GM18507 (cell line): ENCODE results near the gene GKN2.

Source experiments
- DNase-seq: peaks from one replicate; pipeline ENCODE4 v3.0.0; 2011; ENCODE audit warnings: low read depth; ENCODE audit not compliant: insufficient read length; ENCODE audit errors: extremely low spot score
- FAIRE-seq: peaks from 2 replicates; lab custom pipeline; 2011; peaks lifted over from hg19 to GRCh38; lab: Jason Lieb, UNC

Gene GKN2, protein sequence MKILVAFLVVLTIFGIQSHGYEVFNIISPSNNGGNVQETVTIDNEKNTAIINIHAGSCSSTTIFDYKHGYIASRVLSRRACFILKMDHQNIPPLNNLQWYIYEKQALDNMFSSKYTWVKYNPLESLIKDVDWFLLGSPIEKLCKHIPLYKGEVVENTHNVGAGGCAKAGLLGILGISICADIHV

DNA sequence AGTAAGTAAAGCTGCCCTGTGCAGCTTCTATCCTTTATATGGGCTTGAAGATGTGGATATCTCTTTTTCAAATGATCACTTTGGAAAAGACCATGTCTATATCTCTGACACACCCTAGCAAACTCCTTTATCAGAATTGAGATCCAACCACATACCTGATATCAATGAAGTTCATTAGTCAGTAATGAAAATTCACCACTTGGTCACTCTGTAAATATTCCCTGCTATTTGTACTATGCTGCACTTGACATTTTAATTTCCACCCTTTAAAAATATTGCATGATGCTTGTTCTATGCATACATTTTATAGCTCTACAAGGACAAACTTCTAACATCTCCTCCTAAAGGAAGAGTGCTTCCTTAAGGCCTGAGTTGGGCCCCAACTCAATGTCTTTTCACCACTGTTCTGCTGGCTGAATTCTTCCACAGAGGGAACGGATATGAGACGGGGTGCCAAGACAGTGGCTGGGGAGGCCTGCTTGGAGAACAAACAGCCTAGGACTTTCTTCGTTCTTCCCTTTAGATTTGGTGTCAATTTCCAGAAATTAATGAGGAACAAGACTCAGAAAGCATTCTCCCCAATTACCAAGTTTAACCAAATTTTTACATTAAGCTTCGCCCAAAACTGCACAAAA lies at the start of gene GKN2:
GKN2 (minus strand) TSS at position 7 of the 635 bp plus-strand sequence. CDS start 32 bp downstream, outside the sequence.
- no peak for FAIRE-seq
- no peak for DNase-seq

GRCh38 chr2:69001879-69002278 lies 49.2 kb upstream of the GKN2 start:
- no peak for FAIRE-seq
- DNase-seq, result no peak

DNA sequence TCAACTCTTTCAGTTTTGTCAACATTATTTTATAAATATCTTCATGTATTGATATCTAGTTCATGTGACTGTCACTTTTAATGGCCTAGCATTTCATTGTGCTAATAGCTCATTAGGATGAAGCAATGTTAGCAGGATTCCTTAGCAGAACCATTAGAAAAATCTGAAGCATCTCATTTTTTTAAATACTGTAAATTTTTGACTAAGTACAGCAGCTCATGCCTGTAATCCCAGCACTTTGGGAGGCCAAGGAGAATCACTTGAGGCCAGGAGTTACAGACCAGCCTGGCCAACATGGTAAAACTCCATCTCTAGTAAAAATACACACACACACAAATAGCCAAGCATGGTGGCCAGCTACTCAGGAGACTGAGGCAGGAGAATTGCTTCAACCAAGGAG lies 44.7 kb upstream of the GKN2 start:
- DNase-seq (no peak), FAIRE-seq (no peak)

DNA sequence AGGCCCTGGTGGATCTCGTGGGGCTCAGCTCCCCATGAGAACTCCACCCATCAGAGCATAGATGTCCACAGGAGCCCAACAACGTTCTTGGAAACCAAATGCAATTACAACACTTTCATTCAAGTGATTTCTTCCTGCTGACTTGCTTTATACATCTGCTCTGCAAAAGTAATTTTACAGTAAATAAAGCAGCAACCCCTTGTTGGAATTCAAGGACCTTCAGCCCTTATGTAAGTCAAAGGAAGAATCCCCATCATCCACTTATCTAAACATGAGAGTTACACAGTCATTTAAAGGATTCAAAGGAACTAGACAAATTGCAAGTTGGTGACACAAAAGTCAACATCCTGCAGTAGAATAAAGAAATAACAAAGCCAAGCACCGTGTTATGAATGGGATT lies 43.2 kb upstream of the GKN2 start:
- DNase-seq, result no peak
- FAIRE-seq, result no peak

DNA sequence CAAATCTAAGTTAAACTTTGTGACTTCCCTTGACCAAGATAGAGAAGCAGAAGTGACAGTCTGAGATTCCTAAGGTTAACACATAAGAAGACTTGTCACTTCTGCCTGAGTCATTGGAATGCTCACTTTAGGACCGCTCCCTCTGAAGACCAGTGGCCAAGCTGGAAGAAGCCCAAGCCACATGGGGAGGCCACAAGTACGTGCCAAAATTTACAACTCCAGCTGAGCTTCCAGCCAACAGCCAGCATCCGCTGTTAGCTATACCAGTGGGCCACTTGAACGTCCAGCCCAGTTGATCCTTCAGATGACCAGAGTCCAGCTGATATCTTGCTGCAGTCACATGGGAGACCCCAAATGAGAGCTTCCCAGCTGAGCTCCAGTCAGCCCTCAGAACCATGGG lies 42.2 kb upstream of the GKN2 start:
- FAIRE-seq (no peak), DNase-seq (no peak)

DNA sequence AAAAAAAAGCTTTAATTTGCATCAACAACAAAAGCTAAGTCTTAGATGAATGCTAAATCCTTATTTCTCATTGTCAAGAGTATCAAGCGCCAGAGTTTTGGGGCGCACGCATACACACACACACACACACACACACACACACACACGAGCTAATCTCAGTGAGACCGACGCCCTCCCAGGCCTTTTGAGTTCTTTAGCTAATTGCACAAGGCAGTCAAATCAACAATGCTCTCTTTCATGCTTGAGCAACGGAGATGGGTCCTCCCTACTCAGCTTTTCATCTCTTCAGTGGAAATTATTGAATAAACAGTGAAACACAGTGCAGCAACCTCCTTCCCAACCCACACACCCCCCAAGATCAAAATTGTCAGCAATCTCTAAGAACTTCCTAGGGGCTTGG lies 41.0 kb upstream of the GKN2 start:
- DNase-seq (no peak), FAIRE-seq (no peak)

GRCh38 chr2:68992933-68993332 lies 40.2 kb upstream of the GKN2 start:
- FAIRE-seq (no peak), DNase-seq (no peak)

DNA sequence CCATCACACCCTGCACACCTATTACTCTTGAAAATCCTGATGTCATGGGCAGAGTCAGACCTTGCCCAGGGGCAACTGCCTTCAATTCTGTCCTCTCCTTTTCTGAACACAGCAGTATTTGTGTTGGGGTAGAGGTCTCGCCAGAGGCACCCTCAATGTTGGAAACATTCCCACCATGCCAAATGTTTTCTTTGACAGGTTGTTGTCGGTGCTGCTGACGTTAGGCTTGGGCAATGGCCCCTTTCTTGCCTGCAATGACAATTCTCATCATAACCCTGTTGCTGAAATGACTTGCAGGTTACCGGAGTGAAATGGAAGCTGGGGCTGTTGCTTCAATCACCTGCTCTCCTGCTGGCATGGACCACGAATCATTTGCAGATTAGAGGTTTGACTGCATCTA lies 39.6 kb upstream of the GKN2 start:
- FAIRE-seq (no peak), DNase-seq (no peak)

DNA sequence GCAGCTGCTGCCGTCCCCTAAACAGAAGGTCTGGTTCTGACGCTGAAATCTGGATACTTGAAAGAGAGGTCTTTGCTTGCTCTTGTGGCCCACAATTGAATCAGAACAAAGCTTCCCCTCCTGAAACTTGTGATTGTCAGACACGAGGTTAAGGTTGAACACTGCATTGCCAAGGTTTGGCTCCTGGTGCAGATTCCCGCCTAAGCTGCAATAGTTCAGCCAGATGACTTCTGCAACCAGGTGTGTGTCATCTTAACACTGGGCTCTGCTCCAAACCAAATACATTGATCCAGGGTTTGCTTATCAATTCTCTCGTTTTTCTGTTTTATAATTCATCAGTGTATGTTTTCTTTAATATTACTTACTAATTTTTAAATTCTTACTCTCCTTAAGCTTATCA lies 36.3 kb upstream of the GKN2 start:
- FAIRE-seq (no peak), DNase-seq (no peak)

DNA sequence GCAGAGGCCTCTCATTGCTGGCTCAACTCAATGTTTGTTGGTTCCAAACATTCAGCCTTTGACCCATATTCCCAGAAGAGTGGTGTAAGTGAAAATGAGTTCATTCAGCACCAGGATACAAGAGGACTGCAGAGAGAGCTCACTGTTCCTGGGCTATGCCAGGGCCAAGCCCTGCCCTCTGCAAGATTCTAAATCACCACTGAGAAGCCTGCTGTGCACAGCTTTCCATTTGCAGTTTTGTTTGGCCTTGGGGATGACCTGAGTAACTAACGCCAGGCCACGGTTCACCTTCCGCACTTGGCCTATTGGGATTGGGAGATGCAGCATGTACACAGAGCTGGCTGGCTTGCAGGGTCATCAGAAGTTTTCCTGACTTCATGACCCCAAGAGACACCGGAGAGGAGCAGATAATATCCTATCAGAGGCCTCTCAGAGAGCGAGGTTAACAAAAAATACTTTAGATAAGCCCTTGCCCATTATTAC lies 34.4 kb upstream of the GKN2 start:
- FAIRE-seq, result no peak
- no peak for DNase-seq

- no peak for FAIRE-seq
- no peak for DNase-seq
Measured at GRCh38 chr2:68980956-68981355, 28.3 kb upstream of the GKN2 start.

- FAIRE-seq, result no peak
- DNase-seq, result no peak
Measured at GRCh38 chr2:68978098-68978497, 25.4 kb upstream of the GKN2 start.

- DNase-seq, result no peak
- FAIRE-seq, result no peak
Measured at GRCh38 chr2:68977453-68977852, 24.8 kb upstream of the GKN2 start.

- DNase-seq (no peak), FAIRE-seq (no peak)
Measured at GRCh38 chr2:68975844-68976243, 23.2 kb upstream of the GKN2 start.

GRCh38 chr2:68974946-68975665 lies 22.4 kb upstream of the GKN2 start:
- DNase-seq, result no peak
- FAIRE-seq, result no peak

GRCh38 chr2:68974251-68974650 lies 21.6 kb upstream of the GKN2 start, which contains the start of gene GKN1:
GKN1 (plus strand) TSS chr2:68974636; CDS start chr2:68974678, 42 bp downstream.
- FAIRE-seq (no peak), DNase-seq (no peak)

- no peak for FAIRE-seq
- DNase-seq, result no peak
Measured at GRCh38 chr2:68971591-68972231, 19.0 kb upstream of the GKN2 start.

GRCh38 chr2:68970566-68971265 lies 18.0 kb upstream of the GKN2 start:
- DNase-seq (no peak), FAIRE-seq (no peak)

- FAIRE-seq (no peak), DNase-seq (no peak)
Measured at GRCh38 chr2:68969736-68970490, 17.2 kb upstream of the GKN2 start.
